ENCODE measurements around the gene PFDN4.

Gene PFDN4

GRCh38 chr20:54207743-54208547 is at the start of gene PFDN4:
PFDN4 (plus strand) TSS chr20:54208087; CDS start chr20:54208101, 14 bp downstream.
- DNase-seq (ENCODE audit: low read depth in 2 of 2): peak; percentile 48 to 68

GRCh38 chr20:54158226-54158625 is 49.7 kb upstream of the PFDN4 start:
- DNase-seq (ENCODE audit: low read depth in 2 of 2): no peak

GRCh38 chr20:54158856-54159418 is 49.0 kb upstream of the PFDN4 start:
- DNase-seq (ENCODE audit: low read depth in 2 of 2): no peak

GRCh38 chr20:54160065-54161007 is 47.6 kb upstream of the PFDN4 start:
- DNase-seq (ENCODE audit: low read depth in 2 of 2): no peak

- no peak for DNase-seq (ENCODE audit: low read depth in 2 of 2)
These were observed 46.7 kb upstream of the PFDN4 start for GRCh38 chr20:54161008-54161820.

GRCh38 chr20:54161821-54162149 is 46.1 kb upstream of the PFDN4 start:
- no peak for DNase-seq (ENCODE audit: low read depth in 2 of 2)

GRCh38 chr20:54162378-54163009 is 45.4 kb upstream of the PFDN4 start:
- no peak for DNase-seq (ENCODE audit: low read depth in 2 of 2)

- DNase-seq (ENCODE audit: low read depth in 2 of 2): no peak
These were observed 44.5 kb upstream of the PFDN4 start for GRCh38 chr20:54163402-54163801.

GRCh38 chr20:54165014-54165413 is 42.9 kb upstream of the PFDN4 start:
- DNase-seq (ENCODE audit: low read depth in 2 of 2): no peak

GRCh38 chr20:54165803-54166202 is 42.1 kb upstream of the PFDN4 start:
- no peak for DNase-seq (ENCODE audit: low read depth in 2 of 2)

- DNase-seq (ENCODE audit: low read depth in 2 of 2): no peak
These were observed 40.8 kb upstream of the PFDN4 start for GRCh38 chr20:54166987-54167662.

- no peak for DNase-seq (ENCODE audit: low read depth in 2 of 2)
These were observed 39.7 kb upstream of the PFDN4 start for GRCh38 chr20:54167909-54168872.

GRCh38 chr20:54168961-54169862 is 38.7 kb upstream of the PFDN4 start:
- no peak for DNase-seq (ENCODE audit: low read depth in 2 of 2)

GRCh38 chr20:54170026-54170471 is 37.8 kb upstream of the PFDN4 start:
- DNase-seq (ENCODE audit: low read depth in 2 of 2): no peak

- no peak for DNase-seq (ENCODE audit: low read depth in 2 of 2)
These were observed 36.9 kb upstream of the PFDN4 start for GRCh38 chr20:54170963-54171362.

GRCh38 chr20:54172532-54172855 is 35.4 kb upstream of the PFDN4 start:
- no peak for DNase-seq (ENCODE audit: low read depth in 2 of 2)

GRCh38 chr20:54172856-54173652 is 34.8 kb upstream of the PFDN4 start:
- no peak for DNase-seq (ENCODE audit: low read depth in 2 of 2)

Data from stimulated activated CD8-positive, alpha-beta memory T cell treated with anti-CD3 and anti-CD28 coated beads, Interleukin-7, amount 100 ng/mL, for 4 hours (primary cell).